Measurements from ENCODE around the gene LITAFD. TPM values are rescaled to one million over a fixed set of nuclear protein-coding genes. Genes with fewer than 3 reads are reported as not detected.
"Not testable (repeated sequence)": the region's sequence is repeated elsewhere in the genome, so short reads cannot be mapped to it uniquely, and the experiment has no call there.

The LITAFD gene
- total RNA-seq, 1 donor from 2014 or later: not detected

DNA sequence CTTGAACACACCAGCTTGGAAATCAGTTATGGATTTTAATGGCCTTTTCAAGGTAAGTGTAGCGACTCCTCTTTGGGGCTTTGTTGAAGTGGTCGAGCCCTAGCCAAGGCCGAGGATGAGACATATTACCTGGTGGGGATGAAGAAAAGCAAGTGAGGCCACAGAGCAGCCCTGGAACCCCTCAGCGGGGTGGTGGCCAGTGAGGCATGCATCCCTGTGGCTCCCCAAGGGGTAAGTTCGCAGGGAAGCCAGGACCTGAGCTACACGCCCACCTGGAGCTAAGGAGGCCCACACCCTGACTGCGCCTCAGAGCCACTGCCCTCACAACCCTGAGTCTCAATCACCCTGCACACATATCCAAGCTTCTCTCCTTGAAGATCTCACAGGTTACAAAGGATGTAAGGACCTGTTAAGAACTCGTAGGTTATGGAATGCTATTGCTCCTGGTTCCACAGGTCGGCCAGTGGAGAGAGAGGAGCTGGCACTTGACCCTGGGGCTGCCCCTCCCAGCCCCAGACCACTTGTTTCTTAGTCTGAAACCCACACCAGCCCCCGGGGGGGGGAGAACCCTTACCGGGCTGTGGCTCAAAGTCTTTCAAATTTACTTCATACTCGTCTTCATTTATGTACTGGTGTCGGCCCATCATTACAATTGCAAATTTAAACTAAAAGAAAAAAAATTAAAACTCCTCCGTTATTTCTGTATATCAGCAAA is 12.0 kb downstream of the LITAFD start:
- no peak for DNase-seq (ENCODE audit: low read depth, low spot score)

DNA sequence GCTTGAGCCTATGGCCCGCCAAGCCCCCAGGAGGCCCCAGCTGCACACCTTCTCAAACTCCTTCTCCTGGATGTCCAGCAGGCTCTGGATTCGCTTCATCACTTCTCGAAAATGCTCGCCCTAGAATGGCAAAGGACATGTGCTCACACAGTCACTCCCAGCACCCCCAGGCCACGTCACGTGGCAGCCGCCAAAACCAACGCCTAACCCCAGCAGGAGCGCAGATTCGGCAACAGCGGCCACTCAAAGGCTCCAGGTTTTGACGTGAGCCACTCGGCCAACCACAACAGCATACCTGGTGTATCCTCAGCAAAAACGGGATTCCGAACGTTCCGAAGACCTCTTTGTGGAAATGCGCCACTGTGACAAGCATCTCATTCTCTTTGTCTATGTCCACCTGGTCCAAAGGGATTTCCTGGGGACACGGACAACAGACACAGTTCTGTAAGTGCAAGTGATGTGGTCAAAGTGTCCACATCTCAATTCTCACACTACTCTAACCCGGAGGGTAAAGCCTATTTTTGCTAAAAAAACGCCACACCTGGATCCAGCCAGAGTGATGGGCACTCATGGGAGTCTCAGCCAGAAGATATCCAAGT is 12.7 kb downstream of the LITAFD start:
- DNase-seq (ENCODE audit: low read depth, low spot score): no peak

DNA sequence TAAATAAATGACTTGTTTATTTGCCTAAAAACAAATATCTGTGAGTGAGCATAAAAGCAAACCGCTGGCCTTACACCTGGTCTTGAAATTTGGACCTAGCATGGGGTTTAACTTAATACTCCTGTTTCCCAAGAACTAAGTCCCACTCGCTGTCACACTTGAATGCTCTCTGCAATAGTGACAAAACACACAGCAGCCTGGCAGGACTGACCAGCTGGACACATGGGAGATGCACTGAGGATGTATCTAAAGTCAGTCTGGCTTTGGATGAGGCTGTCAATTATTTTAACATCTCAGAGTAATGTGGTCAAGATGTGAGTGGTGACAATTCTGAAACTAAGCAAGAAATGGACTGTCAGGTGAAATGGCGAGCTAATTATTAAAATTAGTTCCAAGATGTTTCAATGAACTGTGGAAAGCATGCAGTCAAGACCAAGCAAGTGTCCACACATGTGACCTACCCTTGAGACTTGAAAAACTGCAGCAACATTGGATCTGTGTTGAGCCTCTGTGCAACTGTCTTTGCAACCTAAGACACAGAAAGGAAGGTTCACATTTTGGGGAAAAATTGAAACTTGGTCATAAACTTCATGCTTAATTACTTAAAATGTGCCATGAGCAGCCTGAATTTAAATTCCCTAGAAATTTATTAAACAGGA is 16.6 kb downstream of the LITAFD start:
- DNase-seq (ENCODE audit: low read depth, low spot score): no peak

DNA sequence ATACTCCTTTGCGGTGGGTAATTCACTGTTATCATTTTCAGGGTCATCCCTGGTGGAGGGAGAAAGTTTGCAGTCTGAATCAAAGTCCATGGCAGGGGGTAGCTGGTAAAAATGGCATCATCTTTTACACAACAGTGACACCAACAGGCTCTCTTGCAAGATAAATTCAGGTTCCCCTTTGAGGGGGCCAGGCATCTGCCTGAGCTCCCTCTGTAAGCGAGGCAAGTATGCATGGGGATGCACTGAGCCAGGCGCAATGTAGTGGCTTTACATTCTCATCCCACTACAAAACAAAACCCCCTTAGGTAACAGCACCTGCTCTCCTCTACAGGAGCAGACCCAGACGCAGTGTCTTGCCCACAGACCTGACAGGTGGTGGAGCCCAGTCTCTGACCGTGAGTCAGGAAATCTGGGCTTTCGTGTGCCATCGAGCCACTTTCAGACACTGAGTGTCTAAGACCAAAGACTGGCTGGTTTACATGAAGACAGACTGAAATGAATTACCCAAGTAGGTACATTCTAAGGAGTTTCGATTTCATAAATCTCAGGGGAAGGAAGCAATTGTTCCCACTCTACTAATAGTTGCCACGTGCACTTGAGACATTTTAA is 17.7 kb downstream of the LITAFD start:
- DNase-seq (ENCODE audit: low read depth, low spot score): no peak

DNA sequence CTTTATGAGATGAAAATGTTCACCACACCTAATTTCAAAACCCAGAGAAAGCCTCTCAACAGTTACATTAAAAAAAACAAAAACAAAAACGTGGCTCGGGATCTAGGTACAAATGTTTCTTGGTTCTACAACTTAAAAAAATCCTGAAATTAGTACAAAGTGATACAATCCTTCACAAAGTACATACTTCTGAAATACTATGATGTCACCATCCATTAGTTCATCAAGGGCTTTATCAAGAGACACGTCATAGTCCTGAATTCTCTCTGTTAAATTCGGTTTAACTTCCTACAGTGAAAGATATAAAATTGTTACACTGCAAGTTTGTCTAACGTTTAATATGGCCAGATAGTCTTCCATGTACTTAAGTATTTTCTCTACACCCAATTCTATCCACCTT is 18.2 kb downstream of the LITAFD start:
- DNase-seq (ENCODE audit: low read depth, low spot score): no peak

DNA sequence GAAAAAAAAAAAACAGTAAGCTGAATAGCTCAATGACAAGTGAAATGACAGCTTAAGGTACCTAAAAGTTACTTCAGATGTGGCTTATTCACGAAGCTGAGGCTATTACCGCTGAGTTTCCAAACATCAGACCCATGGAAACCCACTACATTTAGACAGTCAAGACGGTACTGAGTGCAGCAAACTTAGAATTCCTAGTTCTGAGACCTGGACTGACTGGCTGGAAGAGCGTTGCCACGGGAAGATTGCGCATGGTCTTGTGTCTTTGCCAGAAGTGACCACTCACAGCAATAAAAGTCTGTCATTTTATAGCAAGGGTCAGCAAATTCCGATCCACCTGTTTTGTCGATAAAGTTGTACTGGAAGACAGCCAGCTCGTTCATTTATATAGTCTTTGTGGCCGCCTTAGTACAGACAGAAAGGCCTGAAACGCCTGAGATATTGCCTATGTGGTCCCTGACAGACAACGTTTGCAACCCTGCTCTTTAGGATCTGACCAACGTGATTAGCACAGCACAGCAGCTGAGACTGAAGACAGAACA is 19.2 kb downstream of the LITAFD start:
- no peak for DNase-seq (ENCODE audit: low read depth, low spot score)

DNA sequence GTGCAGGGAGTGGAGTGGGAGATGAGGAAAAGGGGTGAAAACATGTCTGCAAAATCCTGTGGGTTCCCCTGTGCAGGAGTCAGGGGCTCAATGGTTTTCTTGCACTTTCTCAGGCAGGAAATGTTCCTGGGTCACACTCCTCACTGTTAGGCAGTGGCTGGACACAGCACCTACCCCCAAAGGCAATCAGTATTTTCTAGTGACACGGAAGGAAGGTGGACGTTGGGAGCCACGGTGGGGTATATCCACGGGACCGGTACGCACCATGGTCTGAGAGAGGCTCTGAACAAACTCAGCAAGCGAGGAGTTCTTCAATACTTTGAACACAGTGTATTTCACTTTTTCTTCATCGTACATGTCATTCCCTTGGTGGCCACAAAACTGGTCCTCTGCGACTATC is 20.9 kb downstream of the LITAFD start:
- DNase-seq (ENCODE audit: low read depth, low spot score): no peak

DNA sequence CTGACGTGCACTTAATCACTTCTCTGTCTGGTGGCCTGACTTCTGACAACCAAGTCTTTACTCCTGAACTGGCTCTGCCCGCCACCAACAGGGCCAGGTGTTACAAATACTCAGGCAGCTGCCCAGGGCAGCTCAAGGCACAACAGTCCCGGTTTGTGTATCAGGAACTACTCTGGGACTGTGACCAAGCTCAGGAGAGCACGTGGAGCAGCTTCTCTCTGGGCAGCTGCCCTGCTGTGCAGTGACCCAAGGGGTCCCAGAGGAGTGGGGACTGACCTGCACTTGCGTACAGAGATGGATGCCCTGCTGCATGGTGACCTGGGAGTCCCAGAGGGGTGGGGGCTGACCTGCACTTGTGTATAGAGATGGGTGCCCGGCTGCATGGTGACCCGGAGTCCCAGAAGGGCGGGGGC is 21.9 kb downstream of the LITAFD start:
- no peak for DNase-seq (ENCODE audit: low read depth, low spot score)

DNA sequence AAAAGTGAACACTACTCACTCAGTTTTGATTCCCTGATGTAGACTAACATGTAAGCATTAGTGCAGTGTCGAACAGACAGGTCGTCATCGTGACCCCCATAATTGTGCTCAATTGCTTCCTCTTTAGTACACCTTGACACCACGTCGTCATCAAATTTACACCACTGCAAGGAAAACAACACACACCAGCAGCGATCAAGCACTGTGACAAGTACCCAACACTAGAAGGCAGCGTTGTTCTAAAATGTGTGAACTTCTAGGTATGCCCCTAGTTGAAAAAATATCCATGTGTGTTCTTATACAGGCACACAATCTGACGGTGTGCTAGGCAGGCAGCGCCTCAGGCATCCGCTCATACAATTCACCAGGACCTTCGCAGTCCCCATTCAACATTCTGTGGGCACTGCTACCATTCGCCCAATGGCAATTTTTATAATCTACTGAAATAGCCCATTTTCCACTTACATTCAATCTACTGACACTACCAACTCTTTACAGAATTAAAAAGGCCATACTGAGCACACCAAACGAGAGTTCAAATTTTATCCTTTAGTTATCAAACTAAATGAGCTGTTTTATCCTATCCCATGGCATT is 23.1 kb downstream of the LITAFD start:
- DNase-seq (ENCODE audit: low read depth, low spot score): no peak

DNA sequence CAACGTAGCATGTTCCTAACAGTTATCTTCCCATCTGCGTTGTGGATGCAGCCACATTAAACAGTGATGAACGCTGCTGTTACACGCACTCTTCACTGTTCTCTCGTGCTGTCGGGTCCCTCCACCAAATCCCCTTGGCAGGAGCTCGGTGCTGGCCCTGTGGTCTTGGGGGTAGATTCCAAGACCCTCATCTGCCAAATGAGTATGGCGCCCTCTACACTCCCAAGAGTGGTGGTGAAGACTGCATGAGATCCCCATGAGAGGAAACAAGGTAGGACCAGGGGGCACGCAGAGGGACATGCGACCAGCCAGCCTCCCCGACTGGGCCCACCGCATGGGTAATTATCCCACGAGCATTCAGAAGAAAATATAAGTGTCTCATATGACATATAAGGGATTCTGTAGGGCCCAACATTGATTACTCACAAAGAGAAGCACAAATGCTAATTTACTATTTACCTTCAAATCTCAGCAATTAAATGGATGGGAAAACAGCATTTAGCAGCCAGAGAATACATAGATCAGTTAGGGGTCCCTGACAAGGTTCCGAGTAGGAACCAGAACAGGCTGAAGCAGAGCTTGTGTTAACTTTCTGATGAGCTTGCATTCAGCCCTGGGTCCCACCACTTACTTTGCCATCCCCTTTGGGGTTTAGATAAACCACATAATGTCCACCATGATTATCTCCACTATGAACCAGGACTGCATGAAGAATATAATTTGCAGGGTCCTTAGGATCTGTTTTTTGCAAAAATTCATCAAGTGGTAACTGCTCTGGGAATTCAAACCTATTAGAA is 23.8 kb downstream of the LITAFD start:
- DNase-seq (ENCODE audit: low read depth, low spot score): no peak

DNA sequence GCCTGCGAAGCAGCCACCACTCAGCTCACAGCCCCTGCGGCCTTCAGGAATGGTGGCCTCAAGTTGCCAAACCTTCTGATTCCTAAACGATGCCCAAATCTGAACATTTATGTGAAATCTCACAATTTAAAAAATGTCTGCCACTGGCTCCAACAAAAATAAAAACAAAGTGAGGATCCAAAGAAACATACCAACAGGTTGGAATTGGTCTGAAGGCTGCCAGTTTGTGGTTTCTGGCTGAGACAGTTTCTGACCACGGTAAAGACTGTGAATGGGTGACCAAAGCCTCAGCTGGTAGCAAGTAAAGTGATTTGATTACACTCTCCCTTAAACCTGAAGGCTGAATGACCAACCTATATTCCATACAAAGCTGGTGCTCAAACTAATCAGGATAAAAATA is 24.9 kb downstream of the LITAFD start:
- DNase-seq (ENCODE audit: low read depth, low spot score): no peak

DNA sequence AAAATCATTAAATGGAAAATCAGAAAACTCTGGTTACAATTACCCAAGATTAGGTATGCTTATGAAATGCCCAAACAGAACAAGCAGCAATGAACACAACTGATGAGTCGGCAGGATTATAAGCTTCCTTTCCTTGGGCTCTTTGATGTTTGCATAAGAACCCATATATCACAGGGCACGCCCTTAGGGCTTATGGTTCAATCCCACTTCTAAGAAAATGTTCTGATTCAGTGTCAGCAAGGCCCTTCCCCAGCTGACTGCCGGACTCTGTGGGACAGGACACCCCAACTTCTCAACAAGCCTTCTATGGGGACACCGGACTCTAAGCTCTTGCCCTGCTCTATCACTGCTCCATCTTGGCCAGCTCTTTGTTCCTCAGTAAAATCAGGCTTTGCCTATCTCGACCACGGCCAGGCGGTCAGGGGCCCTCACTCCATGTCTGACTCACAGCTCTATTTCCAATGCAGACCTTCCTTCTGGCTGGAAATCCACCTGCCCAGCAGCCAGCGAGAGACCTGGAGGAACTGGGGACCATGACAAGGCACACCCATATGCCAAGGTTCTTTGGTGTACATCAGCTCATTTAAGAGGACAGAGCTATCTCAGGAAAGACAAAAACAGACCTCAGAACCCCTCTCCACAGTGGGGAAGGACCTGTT is 26.8 kb downstream of the LITAFD start:
- no peak for DNase-seq (ENCODE audit: low read depth, low spot score)

DNA sequence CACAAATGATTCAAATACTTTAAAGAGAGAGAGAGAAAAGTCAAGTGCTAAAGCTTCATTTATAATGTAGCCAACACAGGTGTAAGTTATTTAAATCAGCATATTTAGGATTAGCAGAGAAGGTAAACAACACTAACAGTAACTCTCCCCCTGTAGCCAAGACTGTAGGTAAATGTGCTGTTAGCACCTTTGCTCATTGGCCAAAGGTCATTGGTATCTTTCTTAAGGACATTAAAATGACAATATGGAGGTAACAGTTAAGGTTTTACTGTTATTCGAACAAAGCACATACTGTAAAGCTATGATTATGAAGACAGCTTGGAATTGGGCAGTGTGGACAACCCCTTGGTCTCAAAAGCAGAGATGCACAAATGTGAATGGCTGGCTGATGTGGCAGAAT is 28.7 kb downstream of the LITAFD start:
- no peak for DNase-seq (ENCODE audit: low read depth, low spot score)

DNA sequence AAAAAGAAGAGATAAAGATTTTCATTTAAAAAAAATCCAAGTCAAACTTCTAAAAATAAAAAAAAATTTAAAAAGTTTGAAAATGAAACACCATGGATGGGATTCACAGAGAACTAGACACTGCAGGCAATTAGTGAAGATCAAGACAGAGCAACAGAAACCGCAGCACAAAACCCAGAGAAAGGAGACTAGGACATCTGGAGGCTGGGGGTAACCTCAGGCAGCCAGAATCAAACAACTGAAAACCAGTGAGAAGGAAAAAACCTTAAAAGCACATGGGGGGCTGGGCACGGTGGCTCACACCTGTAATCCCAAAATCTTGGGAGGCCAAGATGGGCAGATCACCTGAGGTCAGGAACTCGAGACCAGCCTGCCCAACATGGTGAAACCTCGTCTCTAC is 30.6 kb downstream of the LITAFD start:
- no peak for DNase-seq (ENCODE audit: low read depth, low spot score)

DNA sequence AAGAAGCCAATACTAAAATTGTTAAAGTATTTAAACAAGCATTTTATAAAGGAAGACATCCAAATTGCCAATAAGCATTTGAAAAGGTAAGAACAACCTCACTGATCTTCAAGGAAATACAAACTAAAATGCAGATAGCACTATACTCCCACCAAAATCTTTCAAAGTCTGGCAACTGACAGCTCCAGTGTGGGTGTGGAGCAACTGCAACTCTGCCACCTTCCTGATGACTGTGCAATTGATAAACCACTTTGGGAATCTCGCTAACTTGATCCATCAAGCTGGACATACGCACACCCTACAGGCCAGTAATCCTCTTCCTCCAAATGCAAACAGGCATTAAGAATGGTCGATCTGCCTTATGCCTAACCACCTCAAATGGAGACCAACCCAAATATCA is 31.9 kb downstream of the LITAFD start:
- no peak for DNase-seq (ENCODE audit: low read depth, low spot score)

DNA sequence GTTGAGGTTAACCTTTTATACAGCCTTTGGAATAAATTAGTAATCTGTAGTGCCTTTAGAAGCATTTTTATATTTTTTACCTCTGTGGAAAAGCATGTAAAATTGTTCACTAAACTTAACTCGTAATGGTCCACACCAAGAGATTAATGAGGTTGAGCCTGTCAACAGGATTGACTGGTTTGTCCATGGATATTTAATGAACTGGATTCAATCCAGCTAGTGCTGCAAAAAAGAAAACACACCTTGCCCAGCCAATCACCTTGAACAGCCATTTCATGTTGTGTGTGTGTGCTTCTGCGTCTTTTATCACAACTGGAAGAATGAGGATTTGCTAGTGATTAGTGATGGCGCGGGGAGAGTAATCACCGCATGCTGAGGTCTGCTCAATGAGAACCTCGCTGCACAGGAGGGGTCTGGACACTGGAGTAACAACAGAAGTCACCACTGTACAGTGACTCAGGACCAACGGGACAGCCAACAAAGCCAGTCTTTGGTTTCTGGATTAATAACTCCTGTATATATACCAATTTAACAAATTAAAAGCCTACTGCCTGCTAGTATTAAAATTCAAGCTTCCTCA is 33.7 kb downstream of the LITAFD start:
- DNase-seq (ENCODE audit: low read depth, low spot score): no peak

DNA sequence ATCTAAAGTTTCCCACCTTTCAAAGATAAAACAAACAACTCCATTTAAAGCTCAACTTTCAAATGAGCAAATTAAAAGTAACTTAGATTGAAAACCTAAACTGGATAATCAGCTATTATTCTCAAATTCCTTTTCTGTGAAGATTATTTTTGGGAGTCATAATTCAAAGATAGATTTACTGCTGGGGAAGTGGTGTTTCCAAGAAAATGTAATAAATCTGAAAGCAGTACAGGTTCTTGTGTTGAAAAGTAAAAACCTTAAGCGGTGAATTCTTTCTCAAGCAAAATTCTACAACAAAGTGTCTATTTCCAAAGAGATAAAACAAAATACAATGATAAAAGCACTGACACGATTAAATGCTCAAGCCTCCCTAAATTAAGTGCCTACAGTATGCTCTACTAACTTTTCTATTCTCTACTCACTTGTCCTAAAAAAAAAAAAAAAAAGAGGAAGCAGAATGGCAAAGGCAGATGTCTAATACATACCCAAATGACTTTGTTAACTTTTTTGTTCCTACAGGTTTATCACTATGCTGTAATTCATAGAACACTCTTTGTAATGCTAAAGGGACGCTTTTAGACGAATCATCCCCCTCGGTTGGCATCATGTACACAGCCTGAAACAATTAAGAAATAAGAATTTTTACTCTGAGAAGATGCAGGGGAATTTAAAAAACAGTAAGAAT is 34.5 kb downstream of the LITAFD start:
- no peak for DNase-seq (ENCODE audit: low read depth, low spot score)

DNA sequence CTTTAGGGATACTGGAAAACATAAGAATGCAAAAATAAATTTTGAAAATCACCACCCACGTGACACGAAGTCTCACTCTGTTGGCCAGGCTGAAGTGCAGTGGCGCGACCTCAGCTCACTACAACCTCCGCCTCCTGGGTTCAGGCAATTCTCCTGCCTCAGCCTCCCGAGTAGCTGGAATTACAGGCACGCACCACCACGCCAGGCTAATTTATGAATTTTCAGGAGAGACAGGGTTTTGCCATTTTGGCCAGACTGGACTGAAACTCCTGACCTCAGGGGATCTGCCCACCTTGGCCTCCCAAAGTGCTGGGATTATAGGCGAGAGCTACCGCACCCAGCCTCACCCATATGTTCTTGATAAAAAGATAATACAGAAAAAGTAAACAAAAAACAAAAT is 35.2 kb downstream of the LITAFD start:
- not testable (repeated sequence) for DNase-seq (ENCODE audit: low read depth, low spot score)

DNA sequence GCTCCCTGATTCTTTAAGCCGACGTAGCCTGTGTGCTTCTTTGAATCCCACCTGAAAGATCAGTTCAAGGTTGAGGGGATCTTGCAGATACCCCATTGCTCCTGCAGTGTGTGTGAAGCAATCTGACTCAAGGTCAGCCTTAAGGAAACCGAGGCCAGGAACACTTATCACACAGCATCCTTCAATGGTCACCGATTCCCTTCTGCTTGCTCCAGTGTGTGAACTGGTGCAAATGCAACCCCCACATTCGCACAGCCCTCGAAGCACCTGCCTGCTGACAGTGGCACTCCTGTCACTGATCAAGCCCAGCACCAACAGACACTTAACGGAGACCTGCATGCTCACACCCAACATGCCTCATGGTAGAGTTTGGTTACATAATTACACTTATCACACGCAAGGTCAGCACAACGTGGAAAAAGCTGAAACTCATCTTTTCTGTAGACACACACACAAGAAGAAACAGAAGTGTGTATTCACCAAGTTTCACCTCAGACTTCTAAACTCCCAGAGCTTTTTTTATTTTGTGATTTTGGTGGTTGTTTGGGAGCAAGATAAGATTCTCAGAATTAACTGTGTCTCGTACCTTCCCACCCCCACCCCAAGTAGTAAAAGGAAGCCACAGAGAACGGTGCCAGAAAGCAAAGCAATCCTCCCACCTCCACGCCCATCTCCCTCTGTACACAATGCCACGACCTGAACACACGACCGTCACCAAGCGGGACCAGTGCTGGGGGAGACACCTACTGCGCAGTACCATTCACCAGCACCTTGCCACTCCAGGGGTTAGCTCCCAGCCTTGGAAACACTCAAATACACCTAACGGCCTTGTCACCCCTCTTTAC is 37.2 kb downstream of the LITAFD start:
- no peak for DNase-seq (ENCODE audit: low read depth, low spot score)
